Bronchial epithelial cell (primary cell): Measurements from ENCODE around the gene TCAF1. TPM values are rescaled to one million over a fixed set of nuclear protein-coding genes. Genes with fewer than 3 reads are reported as not detected.

Experiments used
- DNase-seq: peaks from one replicate; pipeline ENCODE4 v3.0.0-alpha.2; 2010; ENCODE audit warnings: low read depth
- FAIRE-seq: peaks from 2 replicates; lab custom pipeline; 2011; peaks lifted over from hg19 to GRCh38; lab: Jason Lieb, UNC
- H3K27me3 ChIP-seq: 2 replicates; pipeline ENCODE4 v1.5.1; 2011; ENCODE audit warnings: low read length; ENCODE audit not compliant: control insufficient read depth, insufficient read depth
- H3K36me3 ChIP-seq: 2 replicates; pipeline ENCODE4 v1.5.1; 2011; ENCODE audit warnings: low read length; ENCODE audit not compliant: control insufficient read depth, insufficient read depth
- H3K4me3 ChIP-seq: 2 replicates; pipeline ENCODE4 v1.5.1; 2011; ENCODE audit warnings: mild to moderate bottlenecking, low read depth, low read length, control low read depth
- CTCF ChIP-seq: IDR thresholded peaks from 2 replicates; pipeline ENCODE4 v1.5.1; 2011; ENCODE audit warnings: mild to moderate bottlenecking, moderate library complexity, low read length, control low read depth, inconsistent platforms; ENCODE audit not compliant: insufficient read depth, severe bottlenecking
- total RNA-seq: library from RNA; depleted of rRNA; stranded (reverse); fragments of >200 nt; gene quantifications from 2 replicates; pipeline ENCODE4 v1.2.1, GENCODE V29; 2014

TCAF1 gene
- total RNA-seq, 1 donor from 2014 or later = 17.6 TPM

GRCh38 chr7:143901332-143901667 is 676 bp downstream of the TCAF1 start:
- Histone ChIP-seq H3K36me3 (no peaks in the 10 kb centered on the region), H3K27me3 (no peaks in the 10 kb centered on the region), H3K4me3 (peak overlapping the region; percentile 90)
- DNase-seq (peak; percentile 37), FAIRE-seq (no peak)
- no peak for TF ChIP-seq CTCF

- TF ChIP-seq CTCF = no peak
- Histone ChIP-seq H3K27me3 (no peaks in the 10 kb centered on the region), H3K4me3 (no peak overlapping the region), H3K36me3 (no peaks in the 10 kb centered on the region)
- FAIRE-seq (no peak), DNase-seq (peak; percentile 52)
These were observed 1.7 kb downstream of the TCAF1 start for GRCh38 chr7:143900230-143900766.

GRCh38 chr7:143898810-143899209 is 3.2 kb downstream of the TCAF1 start:
- no peaks in the 10 kb centered on the region for H3K36me3 ChIP-seq
- no peak for TF ChIP-seq CTCF
- DNase-seq (no peak), FAIRE-seq (no peak)
- no peak overlapping the region for H3K4me3 ChIP-seq
- H3K27me3 ChIP-seq = no peaks in the 10 kb centered on the region

GRCh38 chr7:143896667-143897066 is 5.3 kb downstream of the TCAF1 start:
- no peak for TF ChIP-seq CTCF
- Histone ChIP-seq H3K4me3 (no peak overlapping the region), H3K27me3 (no peaks in the 10 kb centered on the region), H3K36me3 (no peaks in the 10 kb centered on the region)
- FAIRE-seq (no peak), DNase-seq (no peak)

- TF ChIP-seq CTCF = peak; percentile 40
- FAIRE-seq = no peak
- Histone ChIP-seq H3K36me3 (no peaks in the 10 kb centered on the region), H3K4me3 (no peak overlapping the region), H3K27me3 (no peaks in the 10 kb centered on the region)
- peak; percentile 58 for DNase-seq
These were observed 9.3 kb downstream of the TCAF1 start for GRCh38 chr7:143892527-143893300.
